Erythroblast (primary cell): ENCODE measurements around the gene CEACAM21.

Experiments used
- GATA1 ChIP-seq: IDR thresholded peaks from 2 replicates; pipeline ENCODE4 v1.6.1; 2011; ENCODE audit warnings: low read depth, mild to moderate bottlenecking, control low read depth, low read length, moderate library complexity
- POLR2A ChIP-seq: IDR thresholded peaks from 2 replicates; pipeline ENCODE4 v1.6.1; 2011; ENCODE audit warnings: mild to moderate bottlenecking, low read length

DNA sequence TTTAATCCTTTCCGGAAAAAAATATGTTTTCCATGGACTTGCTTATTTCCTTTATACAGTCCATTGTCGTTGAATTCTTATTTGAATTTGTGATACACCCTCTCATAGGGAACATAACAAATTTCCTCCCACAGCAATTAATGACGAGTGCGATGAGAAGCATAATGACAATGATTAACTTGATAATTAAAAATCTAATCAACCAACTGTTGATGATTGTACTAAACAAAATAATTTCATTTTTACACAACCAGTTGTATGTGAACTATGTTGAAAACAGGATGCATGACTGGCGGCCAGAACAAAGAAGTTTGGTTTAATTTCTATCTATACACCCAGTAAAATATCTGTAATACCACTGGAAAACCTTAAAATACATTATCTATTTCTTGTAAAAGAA, 26.1 kb upstream of the CEACAM21 start:
- no peak for TF ChIP-seq POLR2A
- no peak for TF ChIP-seq GATA1
